PC-9 (cell line): ENCODE measurements around the gene JUP.

Experiments
- CTCF ChIP-seq: fragments of 200-600 bp; sonication (generic); conservative IDR thresholded peaks from 2 replicates; pipeline ENCODE4 v1.6.1; 2017; ENCODE audit warnings: mixed run types, antibody characterized with exemption, mild to moderate bottlenecking, moderate library complexity
- EZH2 ChIP-seq: fragments of 200-600 bp; sonication (generic); IDR thresholded peaks from 2 replicates; pipeline ENCODE4 v1.8.0; 2017; ENCODE audit warnings: antibody characterized with exemption, low read depth

- TF ChIP-seq CTCF (no peak), EZH2 (no peak)
Observed at GRCh38 chr17:41724476-41725050, 61.9 kb downstream of the JUP start.
